Measurements from ENCODE around the gene SURF6.

The SURF6 gene

GRCh38 chr9:133360400-133361393 lies 24.7 kb upstream of the SURF6 start:
- Histone ChIP-seq H3K27ac (replicated peaks) (no peak overlapping the region), H3K4me3 (replicated peaks; ENCODE audit: insufficient read depth, low read length) (no peak overlapping the region), H3K27me3 (ENCODE audit: insufficient read depth, poor library complexity, severe bottlenecking) (no peaks in the 10 kb centered on the region)
- DNase-seq (ENCODE audit: low read depth in 1 of 2, low spot score in 1 of 2), result no peak
- TF ChIP-seq, protein P1, sequence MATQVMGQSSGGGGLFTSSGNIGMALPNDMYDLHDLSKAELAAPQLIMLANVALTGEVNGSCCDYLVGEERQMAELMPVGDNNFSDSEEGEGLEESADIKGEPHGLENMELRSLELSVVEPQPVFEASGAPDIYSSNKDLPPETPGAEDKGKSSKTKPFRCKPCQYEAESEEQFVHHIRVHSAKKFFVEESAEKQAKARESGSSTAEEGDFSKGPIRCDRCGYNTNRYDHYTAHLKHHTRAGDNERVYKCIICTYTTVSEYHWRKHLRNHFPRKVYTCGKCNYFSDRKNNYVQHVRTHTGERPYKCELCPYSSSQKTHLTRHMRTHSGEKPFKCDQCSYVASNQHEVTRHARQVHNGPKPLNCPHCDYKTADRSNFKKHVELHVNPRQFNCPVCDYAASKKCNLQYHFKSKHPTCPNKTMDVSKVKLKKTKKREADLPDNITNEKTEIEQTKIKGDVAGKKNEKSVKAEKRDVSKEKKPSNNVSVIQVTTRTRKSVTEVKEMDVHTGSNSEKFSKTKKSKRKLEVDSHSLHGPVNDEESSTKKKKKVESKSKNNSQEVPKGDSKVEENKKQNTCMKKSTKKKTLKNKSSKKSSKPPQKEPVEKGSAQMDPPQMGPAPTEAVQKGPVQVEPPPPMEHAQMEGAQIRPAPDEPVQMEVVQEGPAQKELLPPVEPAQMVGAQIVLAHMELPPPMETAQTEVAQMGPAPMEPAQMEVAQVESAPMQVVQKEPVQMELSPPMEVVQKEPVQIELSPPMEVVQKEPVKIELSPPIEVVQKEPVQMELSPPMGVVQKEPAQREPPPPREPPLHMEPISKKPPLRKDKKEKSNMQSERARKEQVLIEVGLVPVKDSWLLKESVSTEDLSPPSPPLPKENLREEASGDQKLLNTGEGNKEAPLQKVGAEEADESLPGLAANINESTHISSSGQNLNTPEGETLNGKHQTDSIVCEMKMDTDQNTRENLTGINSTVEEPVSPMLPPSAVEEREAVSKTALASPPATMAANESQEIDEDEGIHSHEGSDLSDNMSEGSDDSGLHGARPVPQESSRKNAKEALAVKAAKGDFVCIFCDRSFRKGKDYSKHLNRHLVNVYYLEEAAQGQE (IDR thresholded peaks at IDR 0.05; ENCODE audit: insufficient replicate concordance, low read depth), result no peak
- no peak; the same call in 1 of the 2 replicates for TF ChIP-seq POLR2AphosphoS5 (IDR thresholded peaks at IDR 0.05; ENCODE audit: low read depth)

DNA sequence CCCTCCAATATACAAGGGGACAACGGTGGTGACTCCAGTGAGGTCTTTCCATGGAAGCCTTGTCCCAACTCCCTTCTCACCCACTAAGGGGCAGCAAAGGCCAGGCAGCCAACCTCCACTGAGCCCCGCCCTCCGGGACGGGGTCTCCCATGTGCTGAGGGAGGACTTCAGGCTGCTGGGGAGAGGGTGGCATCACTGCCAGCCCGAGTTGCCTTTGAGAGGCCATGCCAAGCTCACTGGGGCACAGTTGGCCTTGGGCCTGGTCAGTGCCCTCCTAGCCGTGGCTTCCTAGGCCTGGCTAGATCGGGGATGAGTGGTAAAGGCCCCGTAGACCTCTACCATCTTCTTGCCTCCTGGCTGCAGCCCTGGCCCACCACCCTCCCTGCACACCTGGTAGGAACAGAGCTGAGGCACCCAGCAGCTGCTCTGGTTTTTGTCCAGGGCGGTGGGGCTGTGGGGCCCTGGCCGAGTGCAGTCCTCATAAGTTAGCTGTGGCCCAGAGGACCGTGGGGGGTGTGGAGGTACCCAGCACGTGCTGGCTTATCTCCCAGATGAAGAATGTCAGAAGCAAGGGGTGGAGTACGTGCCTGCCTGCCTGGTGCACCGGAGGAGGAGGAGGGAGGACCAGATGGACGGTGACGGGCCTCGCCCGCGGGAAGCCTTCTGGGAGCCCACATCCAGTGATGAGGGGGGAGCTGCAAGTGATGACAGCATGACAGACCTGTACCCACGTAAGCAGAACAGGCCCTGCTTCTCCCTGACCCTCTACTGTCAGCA lies 23.6 kb upstream of the SURF6 start:
- H3K27ac ChIP-seq (replicated peaks), result no peak overlapping the region
- no peak for DNase-seq (ENCODE audit: low read depth in 1 of 2, low spot score in 1 of 2)
- H3K27me3 ChIP-seq (ENCODE audit: insufficient read depth, poor library complexity, severe bottlenecking), result no peaks in the 10 kb centered on the region
- peak; percentile 10 for TF ChIP-seq CTCF (IDR thresholded peaks at IDR 0.05; ENCODE audit: insufficient read depth, low read length)
- TF ChIP-seq POLR2AphosphoS5 (IDR thresholded peaks at IDR 0.05; ENCODE audit: low read depth), result peak; percentile 29; the same call in 1 of the 2 replicates
- no peak for TF ChIP-seq GABPA (IDR thresholded peaks at IDR 0.05; ENCODE audit: low read depth)
- no peak for TF ChIP-seq SPI1 (IDR thresholded peaks at IDR 0.05; ENCODE audit: borderline replicate concordance, low read depth)
- TF ChIP-seq, protein P1 (IDR thresholded peaks at IDR 0.05; ENCODE audit: insufficient replicate concordance, low read depth), result no peak
- H3K4me3 ChIP-seq (replicated peaks; ENCODE audit: insufficient read depth, low read length), result no peak overlapping the region

DNA sequence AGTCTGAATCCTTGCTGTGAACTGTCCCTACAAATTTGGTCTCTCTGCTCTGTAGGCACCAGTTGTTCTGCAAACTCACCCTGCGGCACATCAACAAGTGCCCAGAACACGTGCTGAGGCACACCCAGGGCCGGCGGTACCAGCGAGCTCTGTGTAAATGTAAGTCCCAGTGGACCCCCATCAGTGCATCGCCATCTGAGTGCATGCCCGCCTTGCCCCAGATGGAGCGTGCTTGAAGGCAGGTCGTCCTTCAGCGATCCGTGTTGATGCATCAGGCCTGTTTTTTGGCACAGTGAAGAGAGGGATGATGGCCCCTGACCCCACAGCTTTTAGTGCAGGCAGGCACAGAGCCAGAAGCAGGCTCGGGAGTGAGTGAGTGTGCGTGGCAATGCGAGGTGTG lies 21.7 kb upstream of the SURF6 start:
- Histone ChIP-seq H3K27me3 (ENCODE audit: insufficient read depth, poor library complexity, severe bottlenecking) (no peaks in the 10 kb centered on the region), H3K4me3 (replicated peaks; ENCODE audit: insufficient read depth, low read length) (no peak overlapping the region)
- DNase-seq (ENCODE audit: low read depth in 1 of 2, low spot score in 1 of 2), result no peak

More for the DNA sequence above, 21.7 kb upstream of the SURF6 start:
- H3K27ac ChIP-seq (replicated peaks), result no peak overlapping the region
- TF ChIP-seq, protein P1 (IDR thresholded peaks at IDR 0.05; ENCODE audit: insufficient replicate concordance, low read depth), result no peak
- TF ChIP-seq CTCF (IDR thresholded peaks at IDR 0.05; ENCODE audit: insufficient read depth, low read length) (no peak), GABPA (IDR thresholded peaks at IDR 0.05; ENCODE audit: low read depth) (no peak), SPI1 (IDR thresholded peaks at IDR 0.05; ENCODE audit: borderline replicate concordance, low read depth) (no peak), POLR2AphosphoS5 (IDR thresholded peaks at IDR 0.05; ENCODE audit: low read depth) (no peak)

Data from HL-60 (cell line).